HCT116 (cell line): Measurements from ENCODE around the gene SLC35F3. TPM values are rescaled to one million over a fixed set of nuclear protein-coding genes. Genes with fewer than 3 reads are reported as not detected.

Source experiments
- ATAC-seq: fragments of 200-7000 bp; cut with Tn5 transposase; 2 replicates; pipeline ENCODE4 v1.9.1; 2020; ENCODE audit warnings: mild to moderate bottlenecking, moderate library complexity
- BruUV-seq: library from RNA; stranded (reverse); fragments of 400-500 nt; replicated peaks from 2 replicates; lab custom pipeline; 2021; lab: Mats Ljungman, UMichigan
- CTCF ChIA-PET: fragments of 300-600 bp; sonication (Branson Sonifier 250); formaldehyde crosslinking; loops from one replicate; lab custom pipeline; 2021; ENCODE audit warnings: antibody characterized with exemption; lab: Charles Lee
- POLR2A ChIA-PET: fragments of 300-600, 350-600 bp; sonication (Branson Sonifier 250); formaldehyde crosslinking; loops from one replicate; lab custom pipeline; 2021; ENCODE audit warnings: antibody characterized with exemption; lab: Charles Lee
- RAD21 ChIA-PET, 2 experiments: fragments of 300-600 bp; sonication (Branson Sonifier 250); formaldehyde crosslinking; loops; one replicate each; lab custom pipeline; 2023; ENCODE audit warnings: low total read pairs in 2 of 2; ENCODE audit not compliant: uncharacterized antibody in 2 of 2, unreplicated experiment in 2 of 2, low non-redundant PET in 1 of 2; lab: Charles Lee
- DNase-seq: peaks from one replicate; pipeline ENCODE4 v3.0.0-alpha.2; 2010; ENCODE audit warnings: low read depth, low spot score
- H2AFZ ChIP-seq: fragments of 200-600 bp; shearing (Covaris generic), sonication (generic); 2 replicates; pipeline ENCODE4 v1.6.1; 2017; ENCODE audit warnings: low read depth, mixed run types, mixed read lengths, antibody characterized with exemption, low read length; ENCODE audit not compliant: poor library complexity, severe bottlenecking
- H3K27ac ChIP-seq: 2 replicates; pipeline ENCODE4 v1.5.1; 2012; ENCODE audit warnings: low read depth, low read length
- H3K27me3 ChIP-seq: fragments of 200-600 bp; sonication (generic); 2 replicates; pipeline ENCODE4 v1.6.1; 2016; ENCODE audit warnings: mixed run types, low read length, mixed read lengths; ENCODE audit not compliant: insufficient read depth
- H3K36me3 ChIP-seq, 2 experiments: fragments of 200-500 bp in 1 of 2; fragments of 200-600 bp in 1 of 2; sonication (Bioruptor generic) in 1 of 2; sonication (generic) in 1 of 2; 2 replicates each; pipeline versions ENCODE4 v1.5.1 to v1.6.1; 2014 to 2016; ENCODE audit warnings: low read length in 2 of 2, inconsistent platforms in 1 of 2, mixed read lengths in 1 of 2, mixed run types in 1 of 2; ENCODE audit not compliant: insufficient read depth in 2 of 2, control insufficient read depth in 1 of 2
- H3K4me1 ChIP-seq, 2 experiments: fragments of 200-600 bp in 1 of 2; sonication (generic) in 1 of 2; 2 replicates each; pipeline versions ENCODE4 v1.5.1 to v1.6.1; 2012 to 2017; ENCODE audit warnings: low read length in 2 of 2, inconsistent platforms in 1 of 2, mild to moderate bottlenecking in 1 of 2, mixed read lengths in 1 of 2, mixed run types in 1 of 2, moderate library complexity in 1 of 2; ENCODE audit not compliant: insufficient read depth in 2 of 2, control insufficient read depth in 1 of 2
- H3K4me2 ChIP-seq: fragments of 200-600 bp; sonication (generic); 2 replicates; pipeline ENCODE4 v1.6.1; 2017; ENCODE audit warnings: mixed run types, low read length, mixed read lengths
- H3K4me3 ChIP-seq, 2 experiments: fragments of 200-600 bp in 1 of 2; sonication (generic) in 1 of 2; replicated peaks in 1 of 2; 2 replicates each; pipeline ENCODE4 v1.5.1; 2011 to 2016; ENCODE audit warnings: low read length in 2 of 2, control low read depth in 1 of 2, low read depth in 1 of 2, mild to moderate bottlenecking in 1 of 2, mixed read lengths in 1 of 2, mixed run types in 1 of 2
- H3K79me2 ChIP-seq: fragments of 200-600 bp; sonication (generic); 2 replicates; pipeline ENCODE4 v1.6.1; 2017; ENCODE audit warnings: mild to moderate bottlenecking, mixed run types, low read length, moderate library complexity, mixed read lengths; ENCODE audit not compliant: insufficient read depth
- H3K9ac ChIP-seq: fragments of 200-600 bp; sonication (generic); 2 replicates; pipeline ENCODE4 v1.6.1; 2016; ENCODE audit warnings: low read length, mixed read lengths
- H3K9me2 ChIP-seq: fragments of 200-600 bp; sonication (generic), shearing (Covaris generic); 2 replicates; pipeline ENCODE4 v1.6.1; 2017; ENCODE audit warnings: mixed run types, mild to moderate bottlenecking, moderate library complexity; ENCODE audit not compliant: insufficient read depth
- H3K9me3 ChIP-seq, 2 experiments: fragments of 200-500 bp in 1 of 2; fragments of 200-600 bp in 1 of 2; sonication (Bioruptor generic) in 1 of 2; sonication (generic) in 1 of 2; 2 replicates each; pipeline ENCODE4 v1.6.1; 2014 to 2017; ENCODE audit warnings: low read length in 2 of 2, mixed read lengths in 2 of 2, inconsistent platforms in 1 of 2, low read depth in 1 of 2, mild to moderate bottlenecking in 1 of 2, mixed run types in 1 of 2, moderate library complexity in 1 of 2; ENCODE audit not compliant: control insufficient read depth in 1 of 2, insufficient read depth in 1 of 2
- H4K20me1 ChIP-seq: fragments of 200-600 bp; sonication (generic), shearing (Covaris generic); 2 replicates; pipeline ENCODE4 v1.6.1; 2017; ENCODE audit warnings: mixed run types, mild to moderate bottlenecking, moderate library complexity; ENCODE audit not compliant: insufficient read depth
- EGR1 ChIP-seq: IDR thresholded peaks from 2 replicates; pipeline ENCODE4 v1.6.1; 2012; ENCODE audit warnings: low read depth
- ELF1 ChIP-seq: IDR thresholded peaks from 2 replicates; pipeline ENCODE4 v1.6.1; 2012; ENCODE audit warnings: low read depth, borderline replicate concordance
- EZH2phosphoT487 ChIP-seq: fragments of 200-600 bp; IDR thresholded peaks from 2 replicates; pipeline ENCODE4 v1.6.1; 2018; ENCODE audit warnings: antibody characterized with exemption, borderline replicate concordance
- FOSL1 ChIP-seq: IDR thresholded peaks from 2 replicates; pipeline ENCODE4 v1.6.1; 2012; ENCODE audit warnings: low read depth
- JUND ChIP-seq: IDR thresholded peaks from 2 replicates; pipeline ENCODE4 v1.6.1; 2012
- SP1 ChIP-seq: IDR thresholded peaks from 2 replicates; pipeline ENCODE4 v1.6.1; 2012; ENCODE audit warnings: low read depth
- intact Hi-C: fragments of 100-400 bp; cut with micrococcal nuclease; formaldehyde crosslinking; loops from 2 replicates; pipeline ENCODE4 v1.10.0; 2022
- total RNA-seq: library from RNA; stranded (reverse); gene quantifications from one replicate; pipeline ENCODE4 v1.2.1, GENCODE V29; 2021; ENCODE audit not compliant: unreplicated experiment
- TF ChIP-seq, protein P1 (sequence below): IDR thresholded peaks from 2 replicates; pipeline ENCODE4 v1.6.1; 2012
- TF ChIP-seq, protein P2 (sequence below): IDR thresholded peaks from 2 replicates; pipeline ENCODE4 v1.6.1; 2012; ENCODE audit warnings: low read depth

SLC35F3 gene
- total RNA-seq, 1 experiment from 2014 or later, result 6.4 TPM

DNA sequence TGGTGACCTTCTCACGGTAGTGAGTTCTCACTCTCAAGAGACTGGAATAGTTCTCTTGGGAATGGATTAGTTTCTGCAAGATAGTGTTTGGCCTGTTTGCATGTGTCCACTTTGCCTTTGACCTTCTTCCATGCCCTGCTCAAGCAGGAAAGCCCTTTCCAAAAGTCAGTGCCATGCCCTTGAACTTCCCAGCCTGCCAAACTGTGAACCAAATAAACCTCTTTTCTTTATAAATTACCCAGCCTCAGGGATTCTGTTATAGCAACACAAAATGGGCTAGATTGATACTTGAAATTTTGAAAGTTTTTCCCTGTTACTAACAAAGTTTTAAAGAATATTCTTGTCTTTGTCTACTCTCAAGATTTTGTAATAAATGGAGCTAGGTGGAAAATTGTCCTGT lies 139.6 kb downstream of the SLC35F3 start:
- no peak for ATAC-seq
- no peaks in the 10 kb centered on the region for H4K20me1 ChIP-seq
- no peak overlapping the region for H2AFZ ChIP-seq
- POLR2A ChIA-PET, result no interaction called here
- H3K4me1 ChIP-seq, result peaks cover 0 to 10% of the 10 kb centered on the region in 2 experiments; a peak in 1 of 4 replicates
- H3K27me3 ChIP-seq, result no peaks in the 10 kb centered on the region
- no peak overlapping the region for H3K4me2 ChIP-seq
- intact Hi-C loops, result no loop called here
- H3K36me3 ChIP-seq, result 0 out of 4 replicates have a peak, but pooled peaks cover 0 to 6% of the 10 kb centered on the region in 2 experiments
- CTCF ChIA-PET, result no interaction called here
- no peak for DNase-seq
- TF ChIP-seq EZH2phosphoT487, result no peak
- BruUV-seq, result no TSS peak
- H3K9me3 ChIP-seq, result no peaks in the 10 kb centered on the region
- H3K9me2 ChIP-seq, result no peaks in the 10 kb centered on the region
- H3K9ac ChIP-seq, result no peak overlapping the region
- no peak overlapping the region for H3K27ac ChIP-seq
- H3K4me3 ChIP-seq, result no peak overlapping the region
- peaks cover 9% of the 10 kb centered on the region; the same call in 1 of the 2 replicates for H3K79me2 ChIP-seq
- RAD21 ChIA-PET, result no interaction called here

DNA sequence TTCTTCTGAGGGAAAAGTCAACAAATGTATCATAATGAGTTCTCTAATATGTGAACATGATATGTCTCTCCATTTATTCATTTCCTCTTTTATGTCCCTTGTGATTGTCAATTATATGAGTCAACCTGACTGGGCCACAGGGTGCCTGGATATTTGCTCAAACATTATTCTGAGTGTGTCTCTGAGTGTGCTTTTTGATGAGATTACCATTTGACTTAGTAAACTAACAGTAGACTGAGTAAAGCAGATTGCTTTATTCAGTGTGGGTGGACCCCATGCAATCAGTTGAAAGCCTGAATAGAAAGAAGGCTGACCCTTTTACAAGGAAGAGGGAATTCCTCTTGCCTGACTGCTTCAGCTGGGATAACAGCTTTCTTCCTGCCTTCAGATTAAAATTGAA lies 142.6 kb downstream of the SLC35F3 start:
- Histone ChIP-seq H3K9ac (no peak overlapping the region), H3K79me2 (peaks cover 9% of the 10 kb centered on the region; the same call in 1 of the 2 replicates), H3K9me3 (no peaks in the 10 kb centered on the region), H3K36me3 (no peaks in the 10 kb centered on the region)
- ChIA-PET CTCF (no interaction called here), POLR2A (no interaction called here)
- no peak for DNase-seq
- TF ChIP-seq SP1 (0 out of 2 replicates have a peak, but pooled peaks have one; percentile 12), FOSL1 (peak; percentile 56), ELF1 (no peak), JUND (peak; percentile 40), EGR1 (peak; percentile 37; the same call in 1 of the 2 replicates)
- TF ChIP-seq, protein P1, sequence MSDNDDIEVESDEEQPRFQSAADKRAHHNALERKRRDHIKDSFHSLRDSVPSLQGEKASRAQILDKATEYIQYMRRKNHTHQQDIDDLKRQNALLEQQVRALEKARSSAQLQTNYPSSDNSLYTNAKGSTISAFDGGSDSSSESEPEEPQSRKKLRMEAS, result no peak
- TF ChIP-seq, protein P2, sequence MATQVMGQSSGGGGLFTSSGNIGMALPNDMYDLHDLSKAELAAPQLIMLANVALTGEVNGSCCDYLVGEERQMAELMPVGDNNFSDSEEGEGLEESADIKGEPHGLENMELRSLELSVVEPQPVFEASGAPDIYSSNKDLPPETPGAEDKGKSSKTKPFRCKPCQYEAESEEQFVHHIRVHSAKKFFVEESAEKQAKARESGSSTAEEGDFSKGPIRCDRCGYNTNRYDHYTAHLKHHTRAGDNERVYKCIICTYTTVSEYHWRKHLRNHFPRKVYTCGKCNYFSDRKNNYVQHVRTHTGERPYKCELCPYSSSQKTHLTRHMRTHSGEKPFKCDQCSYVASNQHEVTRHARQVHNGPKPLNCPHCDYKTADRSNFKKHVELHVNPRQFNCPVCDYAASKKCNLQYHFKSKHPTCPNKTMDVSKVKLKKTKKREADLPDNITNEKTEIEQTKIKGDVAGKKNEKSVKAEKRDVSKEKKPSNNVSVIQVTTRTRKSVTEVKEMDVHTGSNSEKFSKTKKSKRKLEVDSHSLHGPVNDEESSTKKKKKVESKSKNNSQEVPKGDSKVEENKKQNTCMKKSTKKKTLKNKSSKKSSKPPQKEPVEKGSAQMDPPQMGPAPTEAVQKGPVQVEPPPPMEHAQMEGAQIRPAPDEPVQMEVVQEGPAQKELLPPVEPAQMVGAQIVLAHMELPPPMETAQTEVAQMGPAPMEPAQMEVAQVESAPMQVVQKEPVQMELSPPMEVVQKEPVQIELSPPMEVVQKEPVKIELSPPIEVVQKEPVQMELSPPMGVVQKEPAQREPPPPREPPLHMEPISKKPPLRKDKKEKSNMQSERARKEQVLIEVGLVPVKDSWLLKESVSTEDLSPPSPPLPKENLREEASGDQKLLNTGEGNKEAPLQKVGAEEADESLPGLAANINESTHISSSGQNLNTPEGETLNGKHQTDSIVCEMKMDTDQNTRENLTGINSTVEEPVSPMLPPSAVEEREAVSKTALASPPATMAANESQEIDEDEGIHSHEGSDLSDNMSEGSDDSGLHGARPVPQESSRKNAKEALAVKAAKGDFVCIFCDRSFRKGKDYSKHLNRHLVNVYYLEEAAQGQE, result no peak
- TF ChIP-seq, all 23 proteins: peak for 4
- Histone ChIP-seq H2AFZ (no peak overlapping the region), H4K20me1 (no peaks in the 10 kb centered on the region), H3K4me2 (0 out of 2 replicates have a peak overlapping the region, but pooled peaks have one; percentile 6), H3K27ac (no peak overlapping the region), H3K9me2 (no peaks in the 10 kb centered on the region), H3K4me3 (no peak overlapping the region), H3K4me1 (peaks cover 0 to 10% of the 10 kb centered on the region in 2 experiments; a peak in 1 of 4 replicates), H3K27me3 (no peaks in the 10 kb centered on the region)
- BruUV-seq, result no TSS peak
- RAD21 ChIA-PET, result no interaction called here
- no peak for ATAC-seq
- intact Hi-C loops, result no loop called here
